ENCODE data around the gene DUSP8.
A peak's percentile ranks its signal among the peaks of the same experiment; 100 is the strongest.
"Not testable (repeated sequence)": the region's sequence is repeated elsewhere in the genome, so short reads cannot be mapped to it uniquely, and the experiment has no call there.

The DUSP8 gene, protein sequence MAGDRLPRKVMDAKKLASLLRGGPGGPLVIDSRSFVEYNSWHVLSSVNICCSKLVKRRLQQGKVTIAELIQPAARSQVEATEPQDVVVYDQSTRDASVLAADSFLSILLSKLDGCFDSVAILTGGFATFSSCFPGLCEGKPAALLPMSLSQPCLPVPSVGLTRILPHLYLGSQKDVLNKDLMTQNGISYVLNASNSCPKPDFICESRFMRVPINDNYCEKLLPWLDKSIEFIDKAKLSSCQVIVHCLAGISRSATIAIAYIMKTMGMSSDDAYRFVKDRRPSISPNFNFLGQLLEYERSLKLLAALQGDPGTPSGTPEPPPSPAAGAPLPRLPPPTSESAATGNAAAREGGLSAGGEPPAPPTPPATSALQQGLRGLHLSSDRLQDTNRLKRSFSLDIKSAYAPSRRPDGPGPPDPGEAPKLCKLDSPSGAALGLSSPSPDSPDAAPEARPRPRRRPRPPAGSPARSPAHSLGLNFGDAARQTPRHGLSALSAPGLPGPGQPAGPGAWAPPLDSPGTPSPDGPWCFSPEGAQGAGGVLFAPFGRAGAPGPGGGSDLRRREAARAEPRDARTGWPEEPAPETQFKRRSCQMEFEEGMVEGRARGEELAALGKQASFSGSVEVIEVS

DNA sequence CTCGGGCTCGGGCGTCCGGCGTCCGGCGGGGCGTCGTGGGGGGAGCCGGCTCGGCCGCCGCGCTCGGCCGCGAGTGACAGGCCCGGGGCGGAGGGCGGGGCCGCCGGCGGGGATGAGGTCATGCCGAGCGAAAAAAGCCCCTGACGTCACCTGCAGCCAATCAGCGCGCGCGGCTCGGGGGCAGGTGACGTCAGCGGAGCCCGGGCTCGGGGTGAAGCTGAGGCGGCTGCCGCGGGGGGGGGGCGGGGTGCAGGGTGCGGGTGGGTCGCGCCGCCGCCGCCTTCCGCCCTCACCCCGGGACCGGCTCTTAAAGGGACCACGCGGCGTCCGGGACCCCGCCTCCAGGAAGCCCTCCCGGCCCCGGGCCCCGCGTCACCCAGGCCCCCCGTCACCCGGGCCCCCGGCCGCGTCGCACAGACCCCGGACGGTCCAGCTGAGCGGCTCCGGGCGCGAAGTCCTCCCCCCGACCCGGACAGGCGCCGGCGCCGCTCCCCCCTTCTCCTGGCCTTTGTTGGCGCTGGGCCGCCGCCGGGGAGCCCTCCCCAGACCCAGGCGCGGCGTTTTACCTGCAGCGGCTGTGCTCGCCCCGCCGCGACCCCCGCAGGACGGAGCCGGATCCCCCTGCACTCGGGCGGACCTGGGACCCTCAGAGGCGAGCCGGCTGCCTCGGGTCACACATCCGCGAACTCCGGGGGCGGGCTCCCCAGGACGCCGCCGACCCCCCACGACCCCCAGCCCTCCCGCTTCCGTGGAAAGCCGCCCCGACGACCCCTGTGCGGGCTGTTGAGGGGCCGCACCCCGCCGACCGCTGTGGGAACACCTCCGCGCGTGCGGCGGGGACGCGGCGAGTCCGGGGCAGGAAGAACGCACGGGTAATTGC is at the start of gene DUSP8:
TSS of gene DUSP8 (minus strand) at position 75 of the 880 bp plus-strand sequence. CDS start 6,445 bp downstream, outside the sequence.
- peak; percentile 92 for DNase-seq (ENCODE audit: low spot score)

DNA sequence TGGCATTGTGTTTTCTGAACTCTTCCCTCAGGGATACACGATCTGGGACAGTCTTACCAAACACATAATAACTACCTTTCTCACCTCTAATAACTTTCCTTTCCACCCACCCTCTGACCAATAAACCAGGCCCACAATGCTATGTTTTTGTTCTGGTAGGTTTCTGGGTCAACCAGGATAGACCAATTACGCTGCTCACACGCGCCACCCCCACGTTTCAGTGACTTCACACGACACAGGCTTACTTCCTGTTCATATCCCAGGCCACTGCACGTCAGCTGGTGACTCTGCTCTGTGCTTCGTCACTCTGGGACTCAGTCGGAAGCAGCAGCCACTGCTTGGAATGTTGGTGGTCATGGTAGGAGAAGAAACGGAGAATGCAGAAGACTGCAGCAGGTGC is 47.4 kb upstream of the DUSP8 start:
- no peak for DNase-seq (ENCODE audit: low spot score)

DNA sequence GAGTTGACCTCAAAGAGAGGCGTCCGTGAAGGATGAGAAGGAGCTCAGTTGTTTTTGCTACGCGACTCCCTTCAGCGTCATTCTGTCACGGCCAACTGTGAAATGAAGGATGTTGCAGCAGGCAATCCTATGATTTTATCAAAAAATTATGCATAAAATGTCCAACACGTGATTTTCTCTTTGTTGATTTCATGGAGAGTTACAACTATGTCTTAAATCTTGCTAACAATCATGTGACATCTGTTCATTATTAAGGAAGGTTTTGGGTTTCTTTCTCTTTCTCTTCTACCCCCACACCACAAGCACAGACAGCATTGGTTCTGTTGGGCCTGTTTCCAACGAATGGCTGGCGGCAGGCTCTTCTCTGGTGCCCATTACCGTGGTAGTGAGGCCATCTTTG is 46.2 kb upstream of the DUSP8 start:
- DNase-seq (ENCODE audit: low spot score) = no peak

DNA sequence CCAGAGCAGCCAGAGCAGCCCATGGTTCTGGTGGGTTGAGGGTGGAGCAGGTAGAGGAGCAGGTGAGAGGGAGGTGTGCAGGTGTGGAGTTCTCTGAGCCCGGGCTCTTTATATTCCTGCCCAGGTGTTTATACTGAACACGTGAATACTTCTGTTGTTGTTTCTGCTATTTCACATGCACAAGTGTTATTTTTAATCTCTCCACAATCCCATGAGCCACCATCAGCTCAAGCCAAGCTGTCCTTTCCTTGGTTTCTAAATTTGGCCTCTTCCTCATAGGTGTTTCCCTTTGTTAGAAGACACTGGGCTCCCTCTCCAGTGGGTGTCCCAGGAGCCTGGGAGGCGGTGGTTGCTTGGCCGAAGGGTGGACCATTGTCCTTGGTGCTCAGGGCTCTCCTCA is 36.3 kb upstream of the DUSP8 start, which contains the start of gene KRTAP5-3:
TSS of gene KRTAP5-3 (minus strand) at position 101 of the 400 bp plus-strand sequence. CDS start at position 23, 78 bp downstream.
- no peak for DNase-seq (ENCODE audit: low spot score)

DNA sequence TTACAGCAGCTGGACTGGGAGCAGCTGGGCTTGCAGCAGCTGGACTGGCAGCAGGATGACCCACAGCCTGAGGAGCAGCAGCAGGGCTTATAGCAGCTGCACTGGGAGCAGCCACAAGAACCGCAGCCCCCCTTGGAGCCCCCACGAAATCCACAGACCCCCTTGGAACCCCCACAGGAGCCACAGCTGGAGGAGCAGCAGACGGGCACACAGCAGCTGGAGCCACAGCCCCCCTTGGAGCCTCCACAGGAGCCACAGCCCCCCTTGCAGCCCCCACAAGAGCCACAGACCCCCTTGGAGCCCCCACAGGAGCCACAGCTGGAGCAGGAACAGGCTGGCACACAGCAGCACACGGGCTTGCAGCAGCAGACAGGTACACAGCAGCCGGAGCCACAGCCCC is 35.8 kb upstream of the DUSP8 start:
- DNase-seq (ENCODE audit: low spot score) = not testable (repeated sequence)

DNA sequence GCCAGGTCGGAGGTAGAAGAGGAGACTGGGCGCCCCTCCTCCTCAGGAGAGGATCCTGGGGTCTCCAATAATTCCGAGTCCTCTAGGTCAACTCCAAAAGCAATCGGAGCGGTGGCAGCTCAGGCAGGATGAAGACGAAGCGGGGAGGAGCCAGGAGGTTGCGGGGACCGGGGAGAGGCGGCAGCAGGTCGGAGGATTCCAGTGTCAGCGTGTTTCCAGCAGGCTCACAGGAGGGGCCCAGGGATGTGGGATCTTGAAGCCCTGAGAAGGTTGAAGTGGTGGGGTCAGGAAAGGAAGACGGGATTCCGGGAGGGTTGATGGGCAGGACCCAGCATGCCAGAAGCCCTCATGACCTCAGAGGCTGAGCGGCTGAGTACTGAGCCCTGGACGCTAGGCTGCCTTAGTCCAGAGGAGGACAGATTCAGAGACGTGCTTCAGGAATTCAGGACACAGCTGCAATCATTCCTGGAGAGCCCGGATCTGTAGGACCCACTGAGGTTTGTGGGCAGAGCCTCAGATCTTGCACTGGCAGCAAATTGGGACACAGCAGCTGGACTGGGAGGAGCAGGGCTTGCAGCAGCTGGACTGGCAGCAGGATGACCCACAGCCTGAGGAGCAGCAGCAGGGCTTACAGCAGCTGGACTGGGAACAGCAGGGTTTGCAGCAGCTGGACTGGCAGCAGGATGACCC is 35.2 kb upstream of the DUSP8 start:
- not testable (repeated sequence) for DNase-seq (ENCODE audit: low spot score)

DNA sequence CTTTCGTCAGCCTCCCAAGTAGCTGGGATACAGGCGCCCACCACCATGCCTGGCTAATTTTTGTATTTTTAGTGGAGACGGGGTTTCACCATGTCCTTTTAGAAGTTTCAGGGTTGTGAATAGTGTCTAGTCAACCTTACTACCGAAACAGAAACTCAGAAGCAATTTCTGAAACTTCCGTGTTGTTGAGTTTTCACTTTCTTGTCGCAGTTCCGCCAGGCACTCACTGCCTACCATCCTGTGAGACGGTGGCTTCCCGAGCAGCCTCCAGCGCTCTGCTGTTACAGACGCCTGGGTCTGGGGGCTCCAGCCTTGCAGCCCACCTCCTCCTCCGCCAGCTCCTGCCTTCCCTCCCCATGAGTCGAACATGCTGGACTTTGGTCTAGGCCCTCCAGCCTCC is 33.9 kb upstream of the DUSP8 start:
- peak; percentile 69 for DNase-seq (ENCODE audit: low spot score)

DNA sequence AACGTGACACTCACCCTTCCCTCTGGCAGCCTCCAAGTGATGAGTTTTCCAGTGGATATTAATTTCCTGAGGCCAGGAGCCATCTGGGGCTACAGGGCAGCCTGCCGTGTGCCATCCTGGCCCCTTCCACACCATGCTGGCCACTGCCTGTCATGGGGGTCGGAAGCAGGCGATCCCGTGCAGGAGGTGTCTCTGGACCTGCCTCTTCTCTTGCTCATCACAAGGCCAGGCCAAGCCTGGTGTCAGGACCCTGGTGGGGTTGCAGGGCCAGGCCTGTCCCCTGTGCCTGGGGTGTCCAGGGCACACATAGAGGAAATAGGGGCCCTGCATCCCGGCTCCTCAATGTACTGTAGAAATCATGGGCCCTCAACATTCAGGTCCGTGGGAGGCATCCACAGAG is 32.6 kb upstream of the DUSP8 start:
- DNase-seq (ENCODE audit: low spot score) = no peak

DNA sequence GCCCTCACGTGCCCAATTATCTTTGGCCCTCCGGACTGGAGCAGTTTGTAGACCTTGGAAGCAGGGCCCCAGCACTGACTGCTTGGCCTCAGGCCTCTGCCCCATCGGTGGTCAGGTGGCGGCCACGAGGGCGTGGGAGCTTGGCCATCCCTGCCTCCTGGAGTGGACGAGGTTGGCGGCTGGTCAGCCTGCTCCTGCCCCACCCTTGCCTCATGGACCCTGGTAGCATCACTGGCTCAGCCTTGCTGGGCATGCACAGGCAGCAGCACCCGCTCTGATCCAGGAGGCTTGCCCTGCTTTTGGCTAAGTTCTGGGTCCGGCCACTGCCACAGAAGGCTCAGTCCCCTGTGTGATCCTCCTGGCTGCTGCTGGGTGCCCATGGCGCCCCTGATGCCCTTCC is 32.1 kb upstream of the DUSP8 start:
- no peak for DNase-seq (ENCODE audit: low spot score)

DNA sequence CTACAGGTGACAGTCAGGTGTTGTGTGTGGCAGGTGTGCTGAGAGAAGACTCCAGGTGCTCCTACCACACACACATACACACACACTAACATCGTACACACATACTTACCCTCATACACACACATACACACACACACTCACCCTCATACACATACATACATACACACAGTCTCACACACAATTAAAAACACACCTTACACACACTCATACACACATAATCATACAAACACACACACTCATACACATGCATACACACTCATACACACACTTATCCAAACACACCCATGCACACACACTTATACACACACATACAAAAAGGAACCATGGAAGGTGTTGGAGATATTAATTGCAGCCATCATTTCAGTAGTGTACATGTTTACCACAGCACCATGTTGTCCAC is 31.6 kb upstream of the DUSP8 start:
- DNase-seq (ENCODE audit: low spot score) = no peak

DNA sequence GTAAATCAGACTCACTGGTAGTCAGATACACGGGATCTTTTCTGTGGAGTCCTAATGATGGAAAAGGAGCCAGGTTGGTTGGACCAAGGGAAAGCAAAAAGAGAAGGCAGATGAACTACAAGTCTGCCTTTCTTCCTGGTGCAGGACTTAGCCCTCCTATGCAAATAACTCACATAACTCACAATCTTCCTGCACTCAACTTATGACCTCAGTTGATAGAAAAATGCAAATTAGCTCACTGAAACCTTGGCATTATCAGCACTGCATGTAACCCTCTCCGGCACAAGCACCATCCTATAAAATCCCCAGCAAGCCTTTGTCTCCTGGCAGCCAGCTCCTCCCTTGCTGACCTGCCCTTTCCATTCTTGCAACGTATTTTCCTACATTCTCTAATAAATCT is 29.6 kb upstream of the DUSP8 start:
- not testable (repeated sequence) for DNase-seq (ENCODE audit: low spot score)

DNA sequence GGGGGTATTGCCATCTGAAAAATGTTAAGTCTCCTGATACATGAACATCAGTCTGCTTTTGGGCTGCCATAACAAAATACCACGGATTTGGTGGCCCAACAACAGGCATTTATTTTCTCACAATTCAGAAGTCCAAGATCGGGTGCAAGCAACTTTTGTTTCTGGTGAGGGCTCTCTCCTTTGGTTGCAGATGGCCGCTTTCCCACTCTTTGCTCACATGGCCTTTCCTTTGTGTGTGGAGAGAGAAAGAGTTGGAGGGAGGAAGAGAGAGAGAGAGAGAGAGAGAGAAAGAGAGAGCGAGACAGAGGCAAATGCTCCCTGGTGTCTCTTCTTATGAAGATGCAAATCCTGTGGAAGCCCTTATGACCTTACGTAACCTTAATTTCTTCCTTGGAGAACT is 28.6 kb upstream of the DUSP8 start:
- no peak for DNase-seq (ENCODE audit: low spot score)

DNA sequence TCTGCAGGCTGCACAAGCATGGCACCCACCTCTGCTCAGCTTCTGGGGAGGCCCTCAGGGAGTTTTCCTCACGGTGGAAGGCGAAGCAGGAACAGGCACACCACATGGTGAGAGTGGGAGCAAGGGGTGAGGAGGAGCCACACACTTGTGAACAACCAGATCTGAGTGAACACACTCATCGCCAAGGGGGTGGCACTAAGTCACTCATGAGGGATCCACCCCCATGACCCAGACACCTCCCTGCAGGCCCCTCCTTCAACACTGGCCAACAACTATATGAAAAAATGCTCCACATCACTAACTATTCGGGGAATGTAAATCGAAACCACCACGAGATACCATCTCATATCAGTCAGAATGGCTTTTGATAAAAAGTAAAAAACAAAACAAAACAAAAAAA is 26.7 kb upstream of the DUSP8 start:
- DNase-seq (ENCODE audit: low spot score) = no peak

DNA sequence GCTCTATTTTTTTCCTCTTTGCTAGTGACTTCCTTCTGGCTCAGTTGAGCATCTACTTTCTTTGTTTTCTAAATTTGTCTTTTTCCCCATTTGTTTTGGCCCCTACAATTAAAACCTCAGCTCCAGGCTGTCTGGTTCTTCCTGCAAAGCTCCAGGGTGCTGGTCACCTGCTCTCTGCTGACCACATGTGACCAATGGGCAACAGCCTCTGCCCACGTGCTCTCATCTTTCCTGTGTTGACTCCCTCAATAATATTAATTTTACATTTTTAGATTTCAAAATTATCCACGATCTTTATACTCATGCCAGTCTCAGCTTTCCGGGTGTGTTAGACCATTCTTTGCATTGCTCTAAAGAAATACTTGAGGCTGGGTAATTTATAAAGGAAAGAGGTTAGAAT is 26.3 kb upstream of the DUSP8 start:
- DNase-seq (ENCODE audit: low spot score) = not testable (repeated sequence)

DNA sequence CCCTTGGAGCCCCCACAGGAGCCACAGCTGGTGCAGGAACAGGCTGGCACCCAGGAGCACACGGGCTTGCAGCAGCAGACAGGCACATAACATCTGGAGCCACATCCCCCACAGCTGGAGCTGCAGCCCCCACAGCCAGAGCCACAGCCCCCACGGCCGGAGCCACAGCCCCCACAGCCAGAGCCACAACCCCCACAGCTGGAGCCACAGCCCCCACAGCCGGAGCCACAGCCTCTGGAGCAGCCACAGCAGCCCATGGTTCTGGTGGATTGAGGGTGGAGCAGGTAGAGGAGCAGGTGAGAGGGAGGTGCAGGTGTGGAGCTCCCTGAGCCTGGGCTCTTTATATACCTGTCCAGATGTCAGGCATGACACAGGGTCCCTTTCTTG is 25.9 kb upstream of the DUSP8 start, which contains the start of gene KRTAP5-2:
TSS of gene KRTAP5-2 (minus strand) at position 301 of the 387 bp plus-strand sequence. CDS start at position 257, 44 bp downstream.
- no peak for DNase-seq (ENCODE audit: low spot score)

DNA sequence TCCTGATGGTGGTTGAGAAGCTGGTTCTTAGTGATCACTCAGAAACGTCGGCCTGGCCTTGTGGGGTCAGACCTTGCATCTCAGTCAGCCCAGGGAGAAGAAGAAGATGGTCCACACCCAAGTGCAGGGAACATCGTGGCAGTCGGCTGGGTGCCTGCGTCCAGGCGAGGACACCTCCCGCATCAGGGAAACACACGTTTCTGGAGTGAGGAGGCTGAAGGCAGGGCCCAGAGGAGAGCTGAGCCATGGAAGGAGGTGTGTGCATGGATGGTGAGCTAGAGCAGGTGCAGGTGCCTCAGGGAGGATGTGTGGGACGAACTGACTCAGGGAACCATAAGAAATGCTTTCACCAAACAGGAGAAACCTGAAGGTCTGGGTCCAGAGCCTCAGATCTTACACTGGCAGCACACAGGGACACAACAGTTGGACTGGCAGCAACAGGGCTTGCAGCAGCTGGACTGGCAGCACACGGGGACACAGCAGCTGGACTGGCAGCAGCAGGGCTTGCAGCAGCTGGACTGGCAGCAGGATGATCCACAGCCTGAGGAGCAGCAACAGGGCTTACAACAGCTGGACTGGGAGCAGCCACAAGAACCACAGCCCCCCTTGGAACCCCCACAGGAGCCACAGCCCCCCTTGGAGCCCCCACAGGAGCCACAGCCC is 25.4 kb upstream of the DUSP8 start:
- DNase-seq (ENCODE audit: low spot score) = no peak

DNA sequence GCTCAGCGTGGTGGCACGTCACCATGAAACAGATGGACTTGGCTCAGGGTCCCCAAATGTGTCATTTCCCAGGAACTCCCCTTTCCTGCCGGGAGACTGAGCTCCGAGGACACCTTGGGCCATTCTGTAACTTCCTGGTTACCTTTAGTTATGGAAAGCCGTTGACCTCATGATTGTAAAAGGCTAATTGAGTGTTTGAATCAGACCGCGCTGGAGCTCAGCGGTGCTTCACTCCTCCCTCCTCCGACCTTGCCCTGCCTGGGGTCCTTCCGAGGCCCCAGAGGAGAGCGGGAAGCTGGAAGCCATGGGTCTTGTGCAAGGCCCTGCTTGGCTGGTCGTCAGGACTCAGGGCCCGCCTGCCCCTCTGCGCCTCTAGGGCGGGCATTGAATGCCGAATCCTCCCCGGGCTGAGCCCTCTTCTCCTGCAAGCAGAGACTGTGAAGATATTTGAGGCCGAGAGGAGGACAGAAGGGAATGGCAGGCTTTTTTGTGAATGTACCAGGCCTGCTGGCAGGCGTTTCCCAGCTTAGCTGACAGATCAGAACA is 24.6 kb upstream of the DUSP8 start:
- DNase-seq (ENCODE audit: low spot score) = not testable (repeated sequence)

DNA sequence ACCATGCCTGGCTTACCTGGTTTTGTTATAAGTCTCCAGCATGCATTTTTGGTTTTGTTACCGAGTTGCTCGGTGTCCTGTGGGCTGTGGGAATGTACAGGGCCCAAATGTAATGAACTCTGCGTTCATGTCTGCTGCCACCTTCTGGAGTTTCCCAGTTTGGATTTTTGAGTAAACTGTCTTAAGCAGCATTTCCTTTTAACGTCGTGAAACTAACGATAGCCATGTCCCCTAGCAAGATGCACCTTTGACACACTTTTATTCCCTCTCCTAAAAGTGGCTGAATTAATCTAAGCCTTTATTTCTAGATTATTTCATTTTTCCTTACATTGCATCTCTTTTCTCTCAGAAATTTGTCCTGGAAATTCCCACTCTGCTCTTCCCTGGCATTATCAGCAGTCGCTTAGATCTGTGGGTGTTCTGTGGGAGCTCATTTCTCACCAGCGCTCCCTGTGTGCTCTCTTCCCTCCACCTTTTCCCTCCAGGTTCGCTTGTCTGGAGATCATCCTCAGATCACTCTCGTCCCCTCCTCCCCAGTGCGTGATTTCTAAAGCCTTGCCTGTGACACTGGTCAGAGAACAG is 24.0 kb upstream of the DUSP8 start:
- not testable (repeated sequence) for DNase-seq (ENCODE audit: low spot score)

DNA sequence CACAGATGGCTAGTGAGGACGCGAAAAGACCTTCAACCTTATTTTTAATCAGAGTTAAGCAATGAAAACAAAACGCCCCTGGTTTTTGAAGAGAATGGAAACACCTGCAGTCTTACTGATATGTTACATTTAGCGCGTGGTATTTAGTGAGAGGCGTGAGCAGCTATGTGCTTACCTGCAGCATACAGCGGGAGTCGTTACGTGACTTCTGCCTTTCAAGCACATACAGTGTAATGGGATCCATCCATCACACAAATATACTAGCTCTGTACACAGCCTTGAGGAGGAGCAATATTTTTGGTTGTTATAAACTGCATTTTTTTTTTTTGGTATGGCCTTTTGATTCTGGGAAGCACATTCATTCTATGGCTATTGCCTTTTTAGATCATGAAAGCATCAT is 20.6 kb upstream of the DUSP8 start:
- no peak for DNase-seq (ENCODE audit: low spot score)

DNA sequence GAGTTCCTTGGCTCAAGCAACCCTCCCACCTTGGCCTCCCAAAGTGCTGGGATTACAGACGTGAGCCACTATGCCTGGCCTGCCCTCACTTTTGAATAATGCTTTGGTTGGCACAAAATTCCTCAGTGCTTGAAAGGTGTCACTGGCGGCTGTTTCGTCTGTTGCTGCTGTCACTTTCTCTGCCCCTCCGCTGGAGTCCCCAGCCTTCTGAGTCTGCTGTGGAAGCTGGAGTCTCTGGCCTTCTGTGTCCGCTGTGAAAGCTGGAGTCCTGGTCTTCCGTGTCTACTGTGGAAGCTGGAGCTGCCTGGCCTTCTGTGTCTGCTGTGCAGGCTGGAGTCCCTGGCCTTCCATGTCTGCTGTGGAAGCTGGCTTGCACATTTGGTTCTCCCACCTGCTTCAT is 17.9 kb upstream of the DUSP8 start:
- DNase-seq (ENCODE audit: low spot score) = no peak
